Type B pancreatic cell (in vitro differentiated cells): Measurements from ENCODE around the gene MED4. TPM values are rescaled to one million over a fixed set of nuclear protein-coding genes. Genes with fewer than 3 reads are reported as not detected.

Experiments
- DNase-seq: peaks from one replicate; pipeline ENCODE4 v3.0.0; 2021; ENCODE audit warnings: mixed read lengths; ENCODE audit not compliant: unreplicated experiment; ENCODE audit errors: extremely low spot score
- H3K27ac Mint-ChIP-seq: 2 replicates; pipeline ENCODE4 v1.8.0; 2021; ENCODE audit warnings: mild to moderate bottlenecking, mixed read lengths
- H3K27me3 Mint-ChIP-seq: 2 replicates; pipeline ENCODE4 v1.8.0; 2021; ENCODE audit warnings: mixed read lengths
- H3K36me3 Mint-ChIP-seq: 2 replicates; pipeline ENCODE4 v1.8.0; 2021; ENCODE audit warnings: mixed read lengths
- H3K4me1 Mint-ChIP-seq: one replicate; pipeline ENCODE4 v1.8.0; 2021; ENCODE audit warnings: mixed read lengths; ENCODE audit not compliant: unreplicated experiment
- H3K4me3 Mint-ChIP-seq: 2 replicates; pipeline ENCODE4 v1.8.0; 2021; ENCODE audit warnings: mild to moderate bottlenecking, mixed read lengths
- H3K9me3 Mint-ChIP-seq: 2 replicates; pipeline ENCODE4 v1.8.0; 2021; ENCODE audit warnings: mixed read lengths
- CTCF ChIP-seq: fragments of 200-600 bp; sonication (generic); conservative IDR thresholded peaks from 2 replicates; pipeline ENCODE4 v1.5.0; 2021; ENCODE audit warnings: antibody characterized with exemption, mild to moderate bottlenecking
- total RNA-seq: library from RNA; stranded (reverse); gene quantifications from 2 replicates; pipeline ENCODE4 v1.2.1, GENCODE V29; 2021; ENCODE audit warnings: low replicate concordance

MED4 gene
- total RNA-seq, 1 donor from 2014 or later: 53.1 TPM

DNA sequence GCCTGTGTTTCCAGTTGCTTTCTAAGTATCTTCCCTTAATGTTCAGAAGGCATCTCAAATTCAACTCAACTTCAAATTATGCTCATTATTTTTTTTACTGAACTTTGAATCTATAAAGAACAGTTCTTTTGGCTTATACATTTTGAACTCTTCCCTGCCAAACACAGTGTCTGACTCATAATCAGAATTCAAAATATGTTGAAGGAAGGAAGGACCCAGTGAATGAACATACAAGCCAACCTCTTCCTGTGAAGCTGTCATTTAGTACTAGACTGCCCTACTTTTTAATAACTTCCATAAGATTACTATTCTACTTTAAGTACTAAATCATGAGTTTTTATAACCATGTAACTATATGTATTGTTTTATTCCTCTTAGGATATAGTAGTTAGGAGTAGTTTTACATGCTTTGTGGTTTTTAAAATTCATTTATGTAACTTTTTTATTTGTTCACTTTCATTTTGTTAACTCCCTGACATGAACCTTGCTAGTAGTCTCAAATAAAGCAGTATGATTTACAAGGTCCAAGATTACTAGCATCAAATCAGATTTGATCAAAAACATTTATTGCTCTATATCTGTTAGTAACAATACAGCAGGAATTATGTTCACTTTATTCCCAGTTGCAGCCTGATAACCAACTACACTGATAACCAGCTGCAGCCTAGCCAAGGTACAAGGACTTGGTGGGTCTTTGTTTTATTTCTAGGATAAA, 51.0 kb downstream of the MED4 start:
- Mint-ChIP-seq H3K27me3 (no peaks in the 10 kb centered on the region), H3K9me3 (no peaks in the 10 kb centered on the region), H3K27ac (no peak overlapping the region), H3K4me3 (no peak overlapping the region), H3K4me1 (no peaks in the 10 kb centered on the region), H3K36me3 (peaks cover 25% of the 10 kb centered on the region)
- no peak for TF ChIP-seq CTCF
- DNase-seq: no peak

GRCh38 chr13:48042894-48043293, 52.0 kb downstream of the MED4 start:
- H3K27me3 Mint-ChIP-seq: no peaks in the 10 kb centered on the region
- no peak for DNase-seq
- H3K4me3 Mint-ChIP-seq: no peak overlapping the region
- TF ChIP-seq CTCF: no peak
- H3K27ac Mint-ChIP-seq: peak overlapping the region; percentile 7
- H3K4me1 Mint-ChIP-seq: no peaks in the 10 kb centered on the region
- H3K9me3 Mint-ChIP-seq: no peaks in the 10 kb centered on the region
- H3K36me3 Mint-ChIP-seq: peaks cover 25% of the 10 kb centered on the region

- Mint-ChIP-seq H3K4me3 (no peak overlapping the region), H3K36me3 (peaks cover 21% of the 10 kb centered on the region), H3K27me3 (no peaks in the 10 kb centered on the region), H3K4me1 (peaks cover 6% of the 10 kb centered on the region), H3K9me3 (no peaks in the 10 kb centered on the region), H3K27ac (no peak overlapping the region)
- DNase-seq: no peak
- TF ChIP-seq CTCF: no peak
These were observed 54.0 kb downstream of the MED4 start for GRCh38 chr13:48040896-48041295.

DNA sequence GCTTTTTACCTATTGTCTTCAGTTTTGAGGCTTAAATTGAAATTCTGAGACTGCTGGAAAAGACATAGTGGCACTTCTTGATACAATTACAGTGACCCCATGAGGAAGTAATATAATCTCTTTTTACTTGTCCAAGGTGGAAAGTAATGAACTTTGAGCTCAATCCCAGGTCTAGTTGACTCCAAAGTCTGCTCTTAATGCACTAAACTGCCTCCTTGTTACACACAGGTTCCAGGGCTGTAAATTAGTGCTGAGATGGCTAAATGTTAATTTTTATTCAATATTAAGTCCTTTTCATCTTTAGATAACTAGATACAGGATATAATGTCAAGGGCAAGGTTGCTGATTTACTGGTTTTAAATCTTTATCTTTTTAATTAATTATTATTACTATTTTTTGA, 54.9 kb downstream of the MED4 start:
- Mint-ChIP-seq H3K27me3 (no peaks in the 10 kb centered on the region), H3K4me3 (peak overlapping the region; percentile 66), H3K36me3 (peaks cover 19% of the 10 kb centered on the region), H3K4me1 (peaks cover 6% of the 10 kb centered on the region), H3K27ac (peak overlapping the region; percentile 76), H3K9me3 (no peaks in the 10 kb centered on the region)
- no peak for DNase-seq
- TF ChIP-seq CTCF: no peak

GRCh38 chr13:48038761-48039160, 56.1 kb downstream of the MED4 start:
- Mint-ChIP-seq H3K36me3 (peaks cover 27% of the 10 kb centered on the region), H3K27ac (peak overlapping the region; percentile 97), H3K4me3 (peak overlapping the region; percentile 95), H3K27me3 (no peaks in the 10 kb centered on the region), H3K4me1 (peaks cover 6% of the 10 kb centered on the region), H3K9me3 (no peaks in the 10 kb centered on the region)
- DNase-seq: no peak
- no peak for TF ChIP-seq CTCF
